Osteocyte (in vitro differentiated cells): ENCODE data around the gene NPEPL1. TPM values are rescaled to one million over a fixed set of nuclear protein-coding genes. Genes with fewer than 3 reads are reported as not detected.
A peak's percentile ranks its signal among the peaks of the same experiment; 100 is the strongest.
"Not testable (repeated sequence)": the region's sequence is repeated elsewhere in the genome, so short reads cannot be mapped to it uniquely, and the experiment has no call there.

Experiments used
- DNase-seq: peaks from one replicate; pipeline ENCODE4 v3.0.0; 2021; ENCODE audit warnings: mixed read lengths; ENCODE audit not compliant: unreplicated experiment; ENCODE audit errors: extremely low spot score
- H3K27ac Mint-ChIP-seq: one replicate; pipeline ENCODE4 v1.8.0; 2021; ENCODE audit warnings: mild to moderate bottlenecking, mixed read lengths; ENCODE audit not compliant: unreplicated experiment
- H3K27me3 Mint-ChIP-seq: one replicate; pipeline ENCODE4 v1.8.0; 2021; ENCODE audit warnings: mixed read lengths; ENCODE audit not compliant: unreplicated experiment
- H3K36me3 Mint-ChIP-seq: one replicate; pipeline ENCODE4 v1.8.0; 2021; ENCODE audit warnings: mixed read lengths; ENCODE audit not compliant: unreplicated experiment
- H3K4me1 Mint-ChIP-seq: one replicate; pipeline ENCODE4 v1.8.0; 2021; ENCODE audit warnings: mixed read lengths; ENCODE audit not compliant: unreplicated experiment
- H3K4me3 Mint-ChIP-seq: one replicate; pipeline ENCODE4 v1.8.0; 2021; ENCODE audit warnings: mild to moderate bottlenecking, moderate library complexity, mixed read lengths; ENCODE audit not compliant: unreplicated experiment
- H3K9me3 Mint-ChIP-seq: one replicate; pipeline ENCODE4 v1.8.0; 2021; ENCODE audit warnings: mixed read lengths; ENCODE audit not compliant: unreplicated experiment
- total RNA-seq: library from RNA; stranded (reverse); gene quantifications from 2 replicates; pipeline ENCODE4 v1.2.1, GENCODE V29; 2021
- TF ChIP-seq, protein P1 (sequence below): fragments of 200-600 bp; sonication (generic); IDR thresholded peaks from 2 replicates; pipeline ENCODE4 v1.5.0; 2021; ENCODE audit warnings: antibody characterized with exemption, mild to moderate bottlenecking, moderate library complexity

The NPEPL1 gene
- total RNA-seq, 1 donor from 2014 or later = 13.6 TPM

GRCh38 chr20:58720890-58721289 lies 28.3 kb downstream of the NPEPL1 start:
- H3K27ac Mint-ChIP-seq = no peak overlapping the region
- no peak overlapping the region for H3K4me3 Mint-ChIP-seq
- peak; percentile 65 for DNase-seq
- TF ChIP-seq, protein P1, sequence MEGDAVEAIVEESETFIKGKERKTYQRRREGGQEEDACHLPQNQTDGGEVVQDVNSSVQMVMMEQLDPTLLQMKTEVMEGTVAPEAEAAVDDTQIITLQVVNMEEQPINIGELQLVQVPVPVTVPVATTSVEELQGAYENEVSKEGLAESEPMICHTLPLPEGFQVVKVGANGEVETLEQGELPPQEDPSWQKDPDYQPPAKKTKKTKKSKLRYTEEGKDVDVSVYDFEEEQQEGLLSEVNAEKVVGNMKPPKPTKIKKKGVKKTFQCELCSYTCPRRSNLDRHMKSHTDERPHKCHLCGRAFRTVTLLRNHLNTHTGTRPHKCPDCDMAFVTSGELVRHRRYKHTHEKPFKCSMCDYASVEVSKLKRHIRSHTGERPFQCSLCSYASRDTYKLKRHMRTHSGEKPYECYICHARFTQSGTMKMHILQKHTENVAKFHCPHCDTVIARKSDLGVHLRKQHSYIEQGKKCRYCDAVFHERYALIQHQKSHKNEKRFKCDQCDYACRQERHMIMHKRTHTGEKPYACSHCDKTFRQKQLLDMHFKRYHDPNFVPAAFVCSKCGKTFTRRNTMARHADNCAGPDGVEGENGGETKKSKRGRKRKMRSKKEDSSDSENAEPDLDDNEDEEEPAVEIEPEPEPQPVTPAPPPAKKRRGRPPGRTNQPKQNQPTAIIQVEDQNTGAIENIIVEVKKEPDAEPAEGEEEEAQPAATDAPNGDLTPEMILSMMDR = no peak
- H3K27me3 Mint-ChIP-seq = peaks cover 40% of the 10 kb centered on the region
- no peaks in the 10 kb centered on the region for H3K9me3 Mint-ChIP-seq
- H3K4me1 Mint-ChIP-seq = no peaks in the 10 kb centered on the region
- no peaks in the 10 kb centered on the region for H3K36me3 Mint-ChIP-seq

DNA sequence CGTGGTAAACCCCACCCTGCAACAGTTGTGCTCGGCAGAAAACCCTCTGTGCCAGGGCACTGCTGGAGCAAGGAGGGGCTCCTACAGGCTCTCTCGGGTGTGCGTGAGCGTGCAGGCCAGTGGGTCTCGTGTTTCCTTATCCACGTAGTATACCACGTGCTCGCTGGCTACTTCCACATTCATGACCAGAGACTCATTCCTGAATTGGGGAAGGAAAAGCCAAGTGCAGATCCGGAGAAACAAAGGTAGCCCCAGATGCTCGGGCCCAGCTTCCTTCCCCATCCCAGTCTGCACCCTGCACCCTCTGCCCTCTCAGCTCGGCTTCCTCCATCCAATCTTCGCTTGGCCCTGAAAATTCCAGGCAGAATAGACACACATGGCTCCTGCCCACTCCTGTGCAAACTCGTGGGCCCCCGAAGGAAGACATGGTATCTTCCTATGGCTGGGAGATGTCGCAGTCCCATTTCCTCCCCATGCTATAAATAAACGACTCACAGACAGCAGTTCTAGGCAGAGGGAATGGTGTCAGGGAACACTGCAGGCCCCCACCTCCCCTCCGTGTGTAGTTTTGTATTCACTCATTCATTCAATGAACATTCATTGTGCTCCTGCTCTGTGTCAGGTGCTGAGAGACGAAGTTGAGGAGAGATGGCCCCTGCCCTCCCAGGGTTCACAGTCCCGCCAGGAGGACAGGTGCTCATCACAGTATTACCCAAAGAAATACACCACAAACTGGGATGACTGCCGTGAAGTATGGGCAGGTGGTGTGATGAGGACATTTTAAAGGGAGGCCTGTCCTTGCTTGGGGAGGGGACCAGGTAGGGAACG lies 29.6 kb downstream of the NPEPL1 start:
- H3K36me3 Mint-ChIP-seq = no peaks in the 10 kb centered on the region
- DNase-seq = peak; percentile 65
- no peak overlapping the region for H3K4me3 Mint-ChIP-seq
- H3K27ac Mint-ChIP-seq = no peak overlapping the region
- H3K27me3 Mint-ChIP-seq = peaks cover 48% of the 10 kb centered on the region
- no peaks in the 10 kb centered on the region for H3K4me1 Mint-ChIP-seq
- TF ChIP-seq, protein P1 = no peak
- peaks cover 9% of the 10 kb centered on the region for H3K9me3 Mint-ChIP-seq

DNA sequence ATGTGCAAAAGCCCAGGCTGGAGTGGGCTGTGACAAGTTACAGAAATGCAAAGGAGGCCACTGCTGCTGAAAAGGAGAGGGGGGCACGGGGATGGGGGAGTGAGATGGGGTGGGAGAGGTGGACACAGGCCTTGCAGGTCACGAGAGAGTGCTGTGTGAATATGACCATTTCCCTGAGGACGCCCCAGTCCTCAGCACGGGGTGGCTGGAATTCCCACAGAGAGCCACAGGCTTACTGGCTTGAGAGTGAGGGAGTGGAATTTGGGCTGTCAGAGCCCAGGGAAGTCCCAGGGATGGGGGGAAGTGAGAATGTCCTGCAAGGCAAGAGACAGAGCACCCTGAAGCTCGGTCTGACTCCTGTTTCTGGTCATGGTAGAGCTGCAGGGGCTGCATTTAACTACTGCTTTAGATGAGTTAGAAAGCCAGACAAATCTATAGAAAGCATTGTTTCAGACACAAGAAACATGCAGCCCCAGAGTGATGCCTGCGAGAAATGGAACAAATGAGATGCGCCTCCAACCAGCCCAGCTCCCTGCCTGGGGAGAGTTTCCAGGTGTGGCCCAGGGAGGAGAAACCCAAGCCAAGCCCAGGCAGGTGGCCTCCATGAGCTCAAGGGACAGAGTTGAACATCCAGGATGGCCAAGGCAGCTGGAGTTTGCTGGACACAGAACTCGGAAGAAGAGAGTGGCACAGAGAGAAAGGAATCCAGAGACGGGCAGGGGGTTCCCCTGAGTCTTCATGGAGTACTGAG lies 30.5 kb downstream of the NPEPL1 start:
- H3K4me3 Mint-ChIP-seq = no peak overlapping the region
- TF ChIP-seq, protein P1 = no peak
- peak; percentile 64 for DNase-seq
- no peak overlapping the region for H3K27ac Mint-ChIP-seq
- H3K4me1 Mint-ChIP-seq = no peaks in the 10 kb centered on the region
- H3K36me3 Mint-ChIP-seq = no peaks in the 10 kb centered on the region
- peaks cover 17% of the 10 kb centered on the region for H3K9me3 Mint-ChIP-seq
- H3K27me3 Mint-ChIP-seq = peaks cover 54% of the 10 kb centered on the region

- TF ChIP-seq, protein P1 = no peak
- Mint-ChIP-seq H3K36me3 (no peaks in the 10 kb centered on the region), H3K4me3 (no peak overlapping the region), H3K4me1 (no peaks in the 10 kb centered on the region), H3K9me3 (peaks cover 18% of the 10 kb centered on the region), H3K27ac (no peak overlapping the region), H3K27me3 (peaks cover 54% of the 10 kb centered on the region)
- DNase-seq = peak; percentile 56
Measured at GRCh38 chr20:58723628-58723984, 31.0 kb downstream of the NPEPL1 start.

DNA sequence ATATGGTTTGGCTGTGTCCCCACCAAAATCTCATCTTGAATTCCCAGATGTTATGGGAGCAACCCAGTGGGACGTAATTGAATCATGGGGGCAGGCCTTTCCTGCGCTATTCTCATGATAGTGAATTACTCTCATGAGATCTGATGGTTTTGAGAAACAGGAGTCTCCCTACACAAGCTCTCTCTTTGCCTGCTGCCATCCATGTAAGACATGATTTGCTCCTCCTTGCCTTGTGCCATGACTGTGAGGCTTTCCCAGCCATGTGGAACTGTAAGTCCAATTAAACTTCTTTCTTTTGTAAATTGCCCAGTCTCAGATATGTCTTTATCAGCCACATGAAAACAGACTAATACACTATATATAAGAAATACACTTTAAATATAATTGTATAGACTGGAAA lies 33.6 kb downstream of the NPEPL1 start:
- not testable (repeated sequence) for H3K4me1 Mint-ChIP-seq, H3K27ac Mint-ChIP-seq, H3K4me3 Mint-ChIP-seq, H3K36me3 Mint-ChIP-seq, DNase-seq
- Mint-ChIP-seq H3K27me3 (peaks cover 57% of the 10 kb centered on the region), H3K9me3 (peaks cover 18% of the 10 kb centered on the region)
